Astrocyte of the cerebellum (primary cell): Measurements from ENCODE around the gene TPD52L1.

Experiments used
- DNase-seq: peaks from one replicate; pipeline ENCODE4 v3.0.0-alpha.2; 2011; ENCODE audit warnings: low read depth
- H3K4me3 ChIP-seq: 2 replicates; pipeline ENCODE4 v1.5.1; 2011; ENCODE audit warnings: mild to moderate bottlenecking, low read depth, low read length, moderate library complexity
- CTCF ChIP-seq: IDR thresholded peaks from 2 replicates; pipeline ENCODE4 v1.5.1; 2012; ENCODE audit warnings: low read length, low read depth, moderate library complexity, mild to moderate bottlenecking; ENCODE audit errors: missing control alignments
- in situ Hi-C: cut with HindIII; loops from 2 replicates; pipeline ENCODE4 v1.10.0; 2017; ENCODE audit warnings: low sequenced_read_pairs

TPD52L1 gene

DNA sequence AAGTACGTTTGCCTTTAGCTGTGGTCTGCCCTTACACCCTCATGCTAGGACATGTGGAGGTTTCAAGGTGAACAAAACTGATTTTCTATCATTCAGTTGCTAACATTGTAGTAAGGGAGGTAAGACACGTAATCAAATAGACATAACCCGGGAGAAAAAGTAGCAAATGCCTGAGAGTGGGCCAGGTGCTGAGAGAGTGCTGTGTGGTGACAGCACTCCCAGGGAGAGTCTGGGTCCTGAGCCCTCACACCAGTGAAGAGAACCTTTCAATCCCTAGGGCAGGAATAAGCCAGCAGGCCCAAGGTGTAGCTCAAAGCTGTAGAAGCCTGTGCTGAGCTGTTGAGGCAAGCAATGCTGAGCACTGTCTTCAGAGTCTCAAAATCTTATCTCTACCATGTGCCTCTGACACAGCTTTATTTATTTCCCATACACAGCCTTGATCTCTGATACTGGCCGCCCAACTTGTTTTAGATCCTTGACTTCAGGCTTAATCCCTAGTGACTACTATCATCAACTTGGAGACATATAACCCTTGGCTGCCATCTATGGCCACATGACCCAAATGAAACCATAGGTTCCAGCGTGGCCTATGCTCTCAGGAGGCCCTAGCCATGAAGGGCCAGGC lies 55.2 kb downstream of the TPD52L1 start:
- in situ Hi-C loops = no loop called here
- no peak overlapping the region for H3K4me3 ChIP-seq
- no peak for TF ChIP-seq CTCF
- no peak for DNase-seq

- no peak overlapping the region for H3K4me3 ChIP-seq
- DNase-seq = no peak
- in situ Hi-C loops = no loop called here
- TF ChIP-seq CTCF = no peak
Observed at GRCh38 chr6:125210667-125211066, 57.1 kb downstream of the TPD52L1 start.

DNA sequence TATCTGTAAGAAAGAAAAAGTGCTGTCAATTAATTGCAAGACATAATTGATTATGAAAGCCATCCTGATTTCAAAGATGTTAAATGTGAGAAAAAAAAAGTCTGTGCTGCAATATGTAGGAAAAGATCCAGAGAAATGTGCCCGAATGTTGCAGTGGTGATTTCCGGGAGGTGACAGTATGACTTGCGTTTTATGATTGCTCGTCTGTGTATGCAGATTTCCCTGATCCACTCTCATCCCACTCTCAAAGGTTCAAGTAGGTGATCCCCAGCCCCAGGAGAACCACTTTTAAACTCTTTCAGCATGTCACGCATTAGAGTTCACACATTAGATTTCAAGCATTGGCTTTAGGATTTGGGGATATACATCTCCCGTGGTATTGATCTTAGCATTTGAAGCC lies 57.8 kb downstream of the TPD52L1 start:
- in situ Hi-C loops = no loop called here
- no peak overlapping the region for H3K4me3 ChIP-seq
- TF ChIP-seq CTCF = no peak
- no peak for DNase-seq

- in situ Hi-C loops = no loop called here
Observed at GRCh38 chr6:125212377-125212776, 58.8 kb downstream of the TPD52L1 start.

GRCh38 chr6:125213939-125214338 lies 60.4 kb downstream of the TPD52L1 start:
- H3K4me3 ChIP-seq = no peak overlapping the region
- no peak for DNase-seq
- in situ Hi-C loops = no loop called here
- no peak for TF ChIP-seq CTCF

More at GRCh38 chr6:125212377-125212776, 58.8 kb downstream of the TPD52L1 start:
- no peak overlapping the region for H3K4me3 ChIP-seq
- TF ChIP-seq CTCF = no peak
- no peak for DNase-seq

DNA sequence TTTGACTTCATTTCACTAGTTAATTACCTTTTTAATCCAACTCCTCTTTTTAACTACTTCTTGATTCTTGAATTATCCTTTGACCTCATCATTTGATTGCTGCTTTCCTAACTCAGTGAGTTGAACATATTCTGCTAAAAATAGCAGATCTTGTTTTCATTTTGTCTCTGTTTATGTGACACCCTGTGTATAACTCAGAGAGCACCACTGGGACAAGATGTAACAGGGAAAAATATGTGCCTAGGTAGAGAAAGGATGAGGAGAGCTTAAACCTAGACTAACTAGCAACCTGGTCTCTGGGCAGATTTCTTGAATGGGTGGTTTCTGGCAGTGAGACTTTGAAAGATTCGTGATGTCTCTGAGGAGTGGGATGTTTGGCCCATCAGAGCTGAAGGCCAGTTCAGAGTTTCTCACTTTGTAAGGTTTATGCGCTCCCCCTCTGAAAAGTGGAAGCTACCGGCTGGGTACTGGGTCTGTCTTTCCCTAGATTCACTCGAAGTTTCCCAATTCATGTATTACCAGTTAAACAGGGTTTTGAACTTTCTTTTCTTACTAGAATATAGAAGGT lies 61.8 kb downstream of the TPD52L1 start:
- no peak for TF ChIP-seq CTCF
- in situ Hi-C loops = no loop called here
- no peak for DNase-seq
- no peak overlapping the region for H3K4me3 ChIP-seq
